ENCODE data around the gene MFSD12.
A peak's percentile ranks its signal among the peaks of the same experiment; 100 is the strongest.

The MFSD12 gene

GRCh38 chr19:3506384-3507340 lies 50.7 kb downstream of the MFSD12 start:
- peak overlapping the region; percentile 99 for H3K4me3 ChIP-seq (ENCODE audit: low read length)
- peak overlapping the region; percentile 96 for H3K4me2 ChIP-seq (ENCODE audit: low read length)
- H3K4me1 ChIP-seq (ENCODE audit: control insufficient read depth, insufficient read depth, low read length) = peaks cover 30% of the 10 kb centered on the region

DNA sequence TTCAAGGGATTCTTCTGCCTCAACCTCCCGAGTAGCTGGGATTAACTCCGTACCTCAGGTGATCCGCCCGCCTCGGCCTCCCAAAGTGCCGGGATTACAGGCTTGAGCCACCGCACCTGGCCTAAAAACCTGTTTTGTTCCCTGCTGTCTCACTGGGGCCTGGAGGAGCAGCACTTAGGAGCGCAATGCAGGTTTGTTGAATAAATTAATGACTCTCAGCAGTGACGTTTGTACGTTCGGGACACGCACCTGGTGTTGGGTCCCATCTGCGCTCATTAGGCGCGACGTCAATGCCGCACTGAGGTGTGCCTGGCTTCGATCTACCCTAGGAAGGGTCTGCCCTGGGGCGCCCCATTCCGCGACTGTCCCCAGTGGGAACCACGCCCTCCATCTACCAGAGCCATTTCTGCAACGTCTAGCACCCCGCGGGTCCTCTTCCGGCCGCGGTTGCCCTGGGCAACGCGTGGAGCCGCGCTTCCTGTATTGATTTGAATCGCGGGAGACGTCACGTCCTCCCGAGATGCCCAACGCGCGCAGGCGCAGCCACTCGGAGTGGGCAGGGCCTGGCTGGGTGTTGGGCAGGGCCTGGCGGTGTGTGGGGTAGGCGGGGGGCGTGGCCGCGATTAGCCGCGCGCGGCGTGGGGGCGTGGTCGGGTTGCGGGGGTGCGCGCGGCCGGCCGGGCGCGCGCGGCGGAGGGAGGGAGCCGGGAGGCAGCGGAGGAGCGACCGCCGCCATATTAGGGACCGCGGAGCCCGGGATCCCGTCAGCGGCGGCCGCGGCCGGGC lies 51.6 kb downstream of the MFSD12 start, which contains the start of gene FZR1:
TSS of gene FZR1 (plus strand) at position 714 of the 786 bp plus-strand sequence. CDS start 16,679 bp downstream, outside the sequence.
- peak within 1 kb of the TSS; percentile 100 for H3K4me2 ChIP-seq (ENCODE audit: low read length)
- peak within 1 kb of the TSS; percentile 99 for H3K4me3 ChIP-seq (ENCODE audit: low read length)
- peaks cover 30% of the 10 kb centered on the region for H3K4me1 ChIP-seq (ENCODE audit: control insufficient read depth, insufficient read depth, low read length)
- no peaks in the 10 kb centered on the region for H3K9me3 ChIP-seq (replicated peaks; ENCODE audit: low read length)
- peaks cover 12% of the 10 kb centered on the region for H3K36me3 ChIP-seq (ENCODE audit: insufficient read depth, low read length)
- H3K9ac ChIP-seq (ENCODE audit: low read depth, low read length) = peak within 1 kb of the TSS; percentile 93
- no peaks in the 10 kb centered on the region for H3K27me3 ChIP-seq (ENCODE audit: control insufficient read depth, insufficient read depth, low read length)

More at GRCh38 chr19:3506384-3507340, 50.7 kb downstream of the MFSD12 start:
- H3K9ac ChIP-seq (ENCODE audit: low read depth, low read length) = peak overlapping the region; percentile 93
- no peaks in the 10 kb centered on the region for H3K27me3 ChIP-seq (ENCODE audit: control insufficient read depth, insufficient read depth, low read length)
- H3K36me3 ChIP-seq (ENCODE audit: insufficient read depth, low read length) = peaks cover 18% of the 10 kb centered on the region
- no peaks in the 10 kb centered on the region for H3K9me3 ChIP-seq (replicated peaks; ENCODE audit: low read length)

- Histone ChIP-seq H3K4me2 (ENCODE audit: low read length) (no peak overlapping the region), H3K9me3 (replicated peaks; ENCODE audit: low read length) (no peaks in the 10 kb centered on the region), H3K27me3 (ENCODE audit: control insufficient read depth, insufficient read depth, low read length) (no peaks in the 10 kb centered on the region), H3K4me3 (ENCODE audit: low read length) (no peak overlapping the region), H3K4me1 (ENCODE audit: control insufficient read depth, insufficient read depth, low read length) (peaks cover 28% of the 10 kb centered on the region), H3K9ac (ENCODE audit: low read depth, low read length) (no peak overlapping the region), H3K36me3 (ENCODE audit: insufficient read depth, low read length) (peaks cover 4% of the 10 kb centered on the region)
Measured at GRCh38 chr19:3504735-3505134, 52.7 kb downstream of the MFSD12 start.

DNA sequence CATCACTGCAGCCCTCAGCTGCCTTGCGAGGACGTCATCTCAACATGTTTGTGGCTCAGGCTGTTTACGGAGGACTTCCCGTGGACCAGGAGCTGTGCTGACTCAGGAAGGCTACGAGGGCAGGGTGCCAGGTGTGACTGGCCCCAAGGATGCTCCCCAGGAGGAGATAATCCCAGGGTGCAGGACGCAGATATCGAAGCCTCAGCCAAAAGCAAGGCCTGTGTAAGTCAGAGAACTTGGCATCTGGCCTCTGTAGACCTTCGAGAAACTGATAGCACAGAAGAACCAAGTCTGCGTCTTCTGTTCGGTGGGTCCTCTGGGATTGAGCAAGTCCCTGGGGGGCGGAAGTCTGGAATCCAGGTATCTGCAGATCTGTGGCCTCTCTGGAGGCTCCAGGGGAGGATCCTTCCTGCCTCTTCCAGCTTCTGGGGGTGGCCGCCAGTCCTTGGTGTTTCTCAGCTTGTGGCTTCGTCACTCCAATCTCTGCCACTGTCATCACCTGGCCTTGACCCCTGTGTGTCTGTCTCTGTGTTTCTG lies 54.3 kb downstream of the MFSD12 start:
- no peaks in the 10 kb centered on the region for H3K27me3 ChIP-seq (ENCODE audit: control insufficient read depth, insufficient read depth, low read length)
- no peak overlapping the region for H3K4me3 ChIP-seq (ENCODE audit: low read length)
- H3K9me3 ChIP-seq (replicated peaks; ENCODE audit: low read length) = no peaks in the 10 kb centered on the region
- no peak overlapping the region for H3K9ac ChIP-seq (ENCODE audit: low read depth, low read length)
- peaks cover 16% of the 10 kb centered on the region for H3K4me1 ChIP-seq (ENCODE audit: control insufficient read depth, insufficient read depth, low read length)
- no peak overlapping the region for H3K4me2 ChIP-seq (ENCODE audit: low read length)
- no peaks in the 10 kb centered on the region for H3K36me3 ChIP-seq (ENCODE audit: insufficient read depth, low read length)

DNA sequence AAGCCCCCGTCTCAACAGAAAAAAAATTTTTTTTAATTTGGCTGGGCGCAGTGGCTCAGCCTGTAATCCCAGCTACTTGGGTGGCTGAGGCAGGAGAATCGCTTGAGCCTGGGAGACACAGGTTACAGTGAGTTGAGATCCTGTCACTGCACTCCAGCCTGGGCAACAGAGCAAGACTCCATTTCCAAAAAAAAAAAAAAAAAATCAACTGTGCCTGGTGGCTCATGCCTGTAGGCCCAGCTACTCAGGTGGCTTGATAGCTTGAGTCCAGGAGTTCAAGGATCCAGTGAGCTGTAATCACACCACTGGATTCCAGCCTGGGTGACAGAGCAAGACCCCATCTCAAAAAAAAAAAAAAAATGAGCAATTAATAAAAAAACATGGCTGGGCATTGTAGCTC lies 55.6 kb downstream of the MFSD12 start:
- Histone ChIP-seq H3K4me3 (ENCODE audit: low read length) (no peak overlapping the region), H3K36me3 (ENCODE audit: insufficient read depth, low read length) (peaks cover 8% of the 10 kb centered on the region), H3K27me3 (ENCODE audit: control insufficient read depth, insufficient read depth, low read length) (no peaks in the 10 kb centered on the region), H3K9ac (ENCODE audit: low read depth, low read length) (no peak overlapping the region), H3K9me3 (replicated peaks; ENCODE audit: low read length) (no peaks in the 10 kb centered on the region), H3K4me2 (ENCODE audit: low read length) (no peak overlapping the region), H3K4me1 (ENCODE audit: control insufficient read depth, insufficient read depth, low read length) (peaks cover 9% of the 10 kb centered on the region)

DNA sequence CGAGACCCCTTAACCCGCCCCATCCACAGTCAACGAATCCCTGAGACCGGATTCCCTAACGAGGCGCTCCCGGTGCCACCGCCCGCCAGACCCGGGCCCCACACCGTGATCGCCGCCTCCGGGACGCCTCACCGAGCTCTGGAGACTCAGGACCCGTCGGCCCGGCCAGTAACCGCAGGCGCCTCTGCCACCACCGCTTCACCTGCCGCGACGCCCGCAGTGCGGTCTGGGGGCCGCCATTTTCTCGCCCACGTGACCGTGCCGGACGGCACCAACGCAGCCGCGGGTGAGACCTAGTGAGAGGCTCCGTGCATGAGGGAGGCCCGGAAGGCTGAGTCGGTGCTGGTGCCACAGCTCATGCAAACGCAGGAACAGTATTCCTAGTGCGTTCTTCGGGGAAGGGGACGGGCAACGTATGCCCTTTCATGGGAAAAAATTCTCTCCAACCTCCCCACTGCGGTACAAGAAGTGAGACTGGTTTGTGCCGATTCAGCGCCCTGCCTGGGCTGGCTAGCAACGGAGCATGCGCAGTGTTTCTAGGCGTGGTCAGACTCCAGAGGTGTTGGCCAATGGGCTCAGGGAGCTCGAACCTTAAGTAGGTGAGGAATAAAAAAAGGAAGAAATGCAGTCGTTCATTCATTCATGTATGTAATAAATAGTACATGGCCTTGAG lies 56.8 kb downstream of the MFSD12 start, which contains the start of gene DOHH:
TSS of gene DOHH (minus strand) at position 246 of the 673 bp plus-strand sequence. CDS start 3,860 bp downstream, outside the sequence.
- H3K4me3 ChIP-seq (ENCODE audit: low read length) = peak within 1 kb of the TSS; percentile 75
- H3K9ac ChIP-seq (ENCODE audit: low read depth, low read length) = peak within 1 kb of the TSS; percentile 94
- peak within 1 kb of the TSS; percentile 89 for H3K4me2 ChIP-seq (ENCODE audit: low read length)
- peaks cover 20% of the 10 kb centered on the region for H3K36me3 ChIP-seq (ENCODE audit: insufficient read depth, low read length)
- H3K27me3 ChIP-seq (ENCODE audit: control insufficient read depth, insufficient read depth, low read length) = no peaks in the 10 kb centered on the region
- H3K9me3 ChIP-seq (replicated peaks; ENCODE audit: low read length) = no peaks in the 10 kb centered on the region
- H3K4me1 ChIP-seq (ENCODE audit: control insufficient read depth, insufficient read depth, low read length) = peaks cover 7% of the 10 kb centered on the region

GRCh38 chr19:3499738-3500428 lies 57.5 kb downstream of the MFSD12 start:
- H3K4me3 ChIP-seq (ENCODE audit: low read length) = peak overlapping the region; percentile 75
- peaks cover 4% of the 10 kb centered on the region for H3K4me1 ChIP-seq (ENCODE audit: control insufficient read depth, insufficient read depth, low read length)
- H3K27me3 ChIP-seq (ENCODE audit: control insufficient read depth, insufficient read depth, low read length) = no peaks in the 10 kb centered on the region
- peak overlapping the region; percentile 94 for H3K9ac ChIP-seq (ENCODE audit: low read depth, low read length)
- peaks cover 24% of the 10 kb centered on the region for H3K36me3 ChIP-seq (ENCODE audit: insufficient read depth, low read length)
- H3K9me3 ChIP-seq (replicated peaks; ENCODE audit: low read length) = no peaks in the 10 kb centered on the region
- peak overlapping the region; percentile 89 for H3K4me2 ChIP-seq (ENCODE audit: low read length)

GRCh38 chr19:3497757-3498520 lies 59.4 kb downstream of the MFSD12 start:
- no peak overlapping the region for H3K9ac ChIP-seq (ENCODE audit: low read depth, low read length)
- no peaks in the 10 kb centered on the region for H3K9me3 ChIP-seq (replicated peaks; ENCODE audit: low read length)
- H3K4me2 ChIP-seq (ENCODE audit: low read length) = no peak overlapping the region
- H3K4me3 ChIP-seq (ENCODE audit: low read length) = no peak overlapping the region
- H3K27me3 ChIP-seq (ENCODE audit: control insufficient read depth, insufficient read depth, low read length) = no peaks in the 10 kb centered on the region
- H3K36me3 ChIP-seq (ENCODE audit: insufficient read depth, low read length) = peaks cover 38% of the 10 kb centered on the region
- peaks cover 4% of the 10 kb centered on the region for H3K4me1 ChIP-seq (ENCODE audit: control insufficient read depth, insufficient read depth, low read length)

DNA sequence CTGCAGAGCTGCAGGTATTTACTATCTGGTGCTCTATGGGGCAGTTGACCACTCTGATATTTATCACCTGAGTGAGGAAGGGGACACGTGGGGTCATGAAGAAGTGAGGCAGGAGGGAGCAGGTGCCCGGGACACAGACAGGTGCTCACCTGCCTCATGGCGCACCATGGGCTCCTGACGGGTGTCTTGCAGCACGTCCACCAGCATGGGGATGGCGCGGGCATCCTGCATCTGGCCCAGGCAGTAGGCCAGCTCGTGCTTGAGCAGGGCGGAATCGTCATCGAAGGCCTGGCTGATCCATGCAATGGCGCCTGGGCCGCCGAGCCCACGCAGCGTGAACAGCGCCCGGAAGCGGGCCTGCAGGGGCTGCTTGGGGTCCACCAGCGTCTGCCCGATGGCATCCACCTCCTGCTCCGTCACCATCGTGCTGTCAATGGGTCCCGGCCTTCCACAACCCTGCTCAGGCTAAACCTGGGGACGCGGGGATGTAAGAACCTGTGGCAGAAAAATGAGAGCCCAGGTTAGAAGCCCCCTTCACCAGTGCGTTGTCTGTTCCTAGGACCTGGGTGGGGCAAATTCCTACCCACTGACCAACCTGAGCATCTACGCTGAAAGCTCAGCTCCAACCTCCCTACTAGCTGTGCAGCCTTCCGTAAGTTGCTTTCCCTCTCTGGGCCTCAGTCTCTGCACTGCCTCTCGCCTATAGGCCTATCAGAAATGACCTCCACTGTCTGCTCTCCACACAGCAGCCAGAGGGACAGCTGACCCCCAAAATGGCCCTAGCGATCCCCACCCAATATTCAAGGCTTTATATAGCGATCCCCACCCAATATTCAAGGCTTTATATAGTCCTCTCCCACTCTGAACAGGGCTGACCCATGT lies 60.8 kb downstream of the MFSD12 start:
- peaks cover 4% of the 10 kb centered on the region for H3K4me1 ChIP-seq (ENCODE audit: control insufficient read depth, insufficient read depth, low read length)
- no peak overlapping the region for H3K9ac ChIP-seq (ENCODE audit: low read depth, low read length)
- H3K36me3 ChIP-seq (ENCODE audit: insufficient read depth, low read length) = peaks cover 45% of the 10 kb centered on the region
- H3K4me2 ChIP-seq (ENCODE audit: low read length) = no peak overlapping the region
- no peaks in the 10 kb centered on the region for H3K27me3 ChIP-seq (ENCODE audit: control insufficient read depth, insufficient read depth, low read length)
- H3K4me3 ChIP-seq (ENCODE audit: low read length) = no peak overlapping the region
- H3K9me3 ChIP-seq (replicated peaks; ENCODE audit: low read length) = no peaks in the 10 kb centered on the region

Measured in skeletal muscle satellite cell (primary cell).